ENCODE data around the gene OR10A6. TPM values are rescaled to one million over a fixed set of nuclear protein-coding genes. Genes with fewer than 3 reads are reported as not detected.

Gene OR10A6
- total RNA-seq, 2 experiments from 2014 or later = not detected

DNA sequence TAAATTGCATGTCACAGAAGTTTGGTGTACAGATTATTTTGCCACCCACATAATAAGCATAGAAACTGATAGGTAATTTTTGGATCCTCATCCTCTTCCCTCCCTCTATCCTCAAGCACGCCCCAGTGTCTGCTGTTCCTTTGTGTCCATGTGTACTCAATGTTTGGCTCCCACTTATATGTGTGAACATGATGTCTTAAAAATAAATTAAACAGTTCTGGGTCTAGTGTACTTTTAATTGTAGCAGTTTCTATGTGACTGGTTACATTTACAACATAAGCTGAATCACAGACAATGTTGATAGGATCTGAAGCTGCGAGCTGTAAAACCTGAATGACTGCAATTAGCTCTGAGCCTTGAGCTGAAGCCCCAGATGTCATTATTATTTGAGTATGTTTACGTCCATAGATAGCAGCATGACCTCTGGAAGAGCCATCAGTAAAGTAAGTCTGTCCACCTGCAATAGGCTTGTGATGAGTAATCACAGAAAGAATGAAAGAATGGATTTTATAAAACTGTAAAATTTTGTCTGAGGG, 29.7 kb downstream of the OR10A6 start:
- peaks cover 5% of the 10 kb centered on the region for H3K27me3 Mint-ChIP-seq
- no peaks in the 10 kb centered on the region for H3K9me3 Mint-ChIP-seq
- no peaks in the 10 kb centered on the region for H3K4me1 Mint-ChIP-seq (ENCODE audit: low read depth)
- H3K4me3 Mint-ChIP-seq = no peak overlapping the region
- TF ChIP-seq, protein P1, sequence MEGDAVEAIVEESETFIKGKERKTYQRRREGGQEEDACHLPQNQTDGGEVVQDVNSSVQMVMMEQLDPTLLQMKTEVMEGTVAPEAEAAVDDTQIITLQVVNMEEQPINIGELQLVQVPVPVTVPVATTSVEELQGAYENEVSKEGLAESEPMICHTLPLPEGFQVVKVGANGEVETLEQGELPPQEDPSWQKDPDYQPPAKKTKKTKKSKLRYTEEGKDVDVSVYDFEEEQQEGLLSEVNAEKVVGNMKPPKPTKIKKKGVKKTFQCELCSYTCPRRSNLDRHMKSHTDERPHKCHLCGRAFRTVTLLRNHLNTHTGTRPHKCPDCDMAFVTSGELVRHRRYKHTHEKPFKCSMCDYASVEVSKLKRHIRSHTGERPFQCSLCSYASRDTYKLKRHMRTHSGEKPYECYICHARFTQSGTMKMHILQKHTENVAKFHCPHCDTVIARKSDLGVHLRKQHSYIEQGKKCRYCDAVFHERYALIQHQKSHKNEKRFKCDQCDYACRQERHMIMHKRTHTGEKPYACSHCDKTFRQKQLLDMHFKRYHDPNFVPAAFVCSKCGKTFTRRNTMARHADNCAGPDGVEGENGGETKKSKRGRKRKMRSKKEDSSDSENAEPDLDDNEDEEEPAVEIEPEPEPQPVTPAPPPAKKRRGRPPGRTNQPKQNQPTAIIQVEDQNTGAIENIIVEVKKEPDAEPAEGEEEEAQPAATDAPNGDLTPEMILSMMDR (IDR thresholded peaks at IDR 0.05) = no peak
- no peak for DNase-seq
- no peak overlapping the region for H3K27ac Mint-ChIP-seq
- POLR2A ChIA-PET = no interaction called here
- CTCF ChIA-PET = interaction anchor here (1.2 kb wide), 1 partner anchor 9 kb away, joined by 3 read pairs; no protein-coding TSS in a partner anchor
- H3K36me3 Mint-ChIP-seq (ENCODE audit: low read depth) = no peaks in the 10 kb centered on the region
- ATAC-seq = no peak
- intact Hi-C loops (cut with micrococcal nuclease) = no loop called here

DNA sequence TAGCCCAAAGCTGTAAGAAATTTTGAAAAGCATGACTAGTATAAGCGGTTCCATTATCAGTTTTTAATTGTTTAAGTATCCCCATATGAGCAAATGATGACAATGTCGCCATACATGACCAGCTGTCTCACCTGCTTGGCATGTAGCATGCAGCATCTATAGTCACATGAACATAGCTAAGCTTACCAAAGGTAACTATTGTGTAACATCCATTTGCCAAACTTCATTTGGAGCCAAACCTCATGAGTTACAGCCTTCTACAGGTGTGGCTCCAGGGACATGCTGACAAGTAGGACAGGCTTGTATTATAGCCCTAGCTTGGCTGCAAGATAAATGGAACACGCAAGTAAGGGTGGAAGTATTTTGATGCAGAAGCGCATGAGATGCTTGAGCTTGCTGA, 30.4 kb downstream of the OR10A6 start:
- DNase-seq (no peak), ATAC-seq (no peak)
- peaks cover 5% of the 10 kb centered on the region for H3K27me3 Mint-ChIP-seq
- H3K4me1 Mint-ChIP-seq (ENCODE audit: low read depth) = no peaks in the 10 kb centered on the region
- ChIA-PET POLR2A (no interaction called here), CTCF (no interaction called here)
- no peaks in the 10 kb centered on the region for H3K9me3 Mint-ChIP-seq
- intact Hi-C loops (cut with micrococcal nuclease) = no loop called here
- H3K27ac Mint-ChIP-seq = no peak overlapping the region
- no peaks in the 10 kb centered on the region for H3K36me3 Mint-ChIP-seq (ENCODE audit: low read depth)
- H3K4me3 Mint-ChIP-seq = no peak overlapping the region
- TF ChIP-seq, protein P1 (IDR thresholded peaks at IDR 0.05) = no peak

DNA sequence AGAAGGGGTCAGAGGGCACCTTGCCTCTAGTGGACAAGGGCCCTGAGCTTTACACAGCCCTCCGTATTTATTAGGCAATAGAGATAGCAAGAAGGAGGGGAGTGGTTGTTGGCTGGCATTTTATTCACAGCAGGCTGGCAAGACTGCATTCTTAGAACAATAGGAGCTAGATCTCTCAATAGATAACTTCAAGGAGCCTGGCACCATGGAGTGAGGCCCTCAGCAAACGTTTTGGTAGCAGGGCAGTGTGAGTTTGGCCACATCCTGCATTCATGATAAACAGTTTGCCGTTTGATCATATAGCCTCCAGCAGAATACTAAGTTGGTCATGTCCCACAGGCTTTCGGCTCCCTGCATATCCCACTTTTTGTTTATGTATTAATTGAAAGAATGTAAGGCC, 31.6 kb downstream of the OR10A6 start:
- ChIA-PET POLR2A (no interaction called here), CTCF (no interaction called here)
- TF ChIP-seq, protein P1 (IDR thresholded peaks at IDR 0.05) = no peak
- H3K27ac Mint-ChIP-seq = no peak overlapping the region
- no peaks in the 10 kb centered on the region for H3K9me3 Mint-ChIP-seq
- no peaks in the 10 kb centered on the region for H3K36me3 Mint-ChIP-seq (ENCODE audit: low read depth)
- ATAC-seq = no peak
- intact Hi-C loops (cut with micrococcal nuclease) = loop anchor here (10.0 kb wide), 1 partner anchor 195 kb away; no protein-coding TSS in a partner anchor
- H3K4me3 Mint-ChIP-seq = no peak overlapping the region
- no peaks in the 10 kb centered on the region for H3K4me1 Mint-ChIP-seq (ENCODE audit: low read depth)
- peaks cover 5% of the 10 kb centered on the region for H3K27me3 Mint-ChIP-seq
- DNase-seq = no peak

DNA sequence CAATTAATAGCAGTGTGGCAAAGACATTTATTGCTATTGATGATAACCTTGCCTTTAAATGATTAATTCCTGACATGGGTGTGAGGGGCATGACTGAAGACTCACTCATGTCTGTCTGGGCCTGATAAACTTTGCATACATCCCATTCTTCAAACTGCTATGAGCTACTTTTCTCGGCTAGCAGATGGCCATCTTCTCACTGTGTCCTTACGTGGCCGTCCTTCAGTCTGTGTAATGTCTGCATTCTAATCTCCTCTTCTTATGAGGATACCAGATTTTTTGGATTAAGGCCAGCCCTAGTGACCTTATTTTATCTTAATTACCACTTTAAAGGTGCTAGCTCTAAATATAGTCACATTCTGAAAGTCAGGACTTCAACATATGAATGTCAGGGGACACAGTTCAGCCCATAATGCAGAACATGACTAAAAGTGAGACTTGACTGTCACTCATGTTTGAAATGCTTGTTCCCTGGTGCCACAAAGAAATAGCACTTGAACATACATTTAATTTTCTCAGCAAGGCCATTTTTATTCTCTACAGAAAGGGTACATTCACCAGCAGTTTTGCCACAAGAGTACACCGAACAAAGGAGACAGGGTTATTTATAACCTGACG, 32.3 kb downstream of the OR10A6 start:
- DNase-seq (no peak), ATAC-seq (no peak)
- H3K27me3 Mint-ChIP-seq = peaks cover 5% of the 10 kb centered on the region
- no peaks in the 10 kb centered on the region for H3K9me3 Mint-ChIP-seq
- intact Hi-C loops (cut with micrococcal nuclease) = loop anchor here (10.0 kb wide), 1 partner anchor 196 kb away; no protein-coding TSS in a partner anchor
- ChIA-PET CTCF (no interaction called here), POLR2A (no interaction called here)
- no peaks in the 10 kb centered on the region for H3K4me1 Mint-ChIP-seq (ENCODE audit: low read depth)
- no peaks in the 10 kb centered on the region for H3K36me3 Mint-ChIP-seq (ENCODE audit: low read depth)
- no peak overlapping the region for H3K27ac Mint-ChIP-seq
- H3K4me3 Mint-ChIP-seq = no peak overlapping the region
- TF ChIP-seq, protein P1 (IDR thresholded peaks at IDR 0.05) = no peak

DNA sequence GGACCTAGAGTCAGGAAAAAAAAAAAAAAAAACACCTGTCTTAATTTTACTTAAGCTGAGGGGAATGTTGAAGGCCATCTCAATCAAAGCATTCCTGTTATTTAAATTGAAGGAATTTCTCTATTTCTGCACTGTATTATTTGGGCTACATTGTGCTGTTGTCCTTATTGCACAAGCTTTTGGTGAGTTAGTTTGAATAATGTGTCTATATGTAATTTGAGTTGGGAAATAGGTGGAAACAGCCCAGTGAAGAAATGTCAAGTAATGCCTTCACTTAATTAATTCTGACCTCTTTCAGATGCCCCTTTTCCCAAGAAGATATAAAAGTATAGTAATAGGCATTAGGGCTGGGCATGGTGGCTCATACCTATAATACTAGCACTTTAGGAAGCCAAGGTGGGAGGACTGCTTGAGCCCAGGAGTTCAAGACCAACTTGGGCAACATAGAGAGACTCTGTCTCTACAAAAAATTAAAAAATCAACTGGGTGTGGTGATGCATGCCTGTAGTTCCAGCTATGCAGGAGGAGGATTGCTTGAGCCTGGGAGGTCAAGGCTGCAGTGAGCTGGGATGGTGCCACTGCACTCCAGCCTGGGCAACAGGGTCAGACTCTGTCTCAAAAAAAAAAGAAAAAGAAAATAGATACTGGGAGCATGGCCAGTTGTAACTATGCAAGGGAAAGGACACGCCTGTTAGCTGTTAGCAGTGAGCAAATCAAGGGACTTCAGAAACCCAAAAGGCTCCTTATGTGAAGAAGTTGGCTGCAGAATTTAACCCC, 34.9 kb downstream of the OR10A6 start:
- no peaks in the 10 kb centered on the region for H3K4me1 Mint-ChIP-seq (ENCODE audit: low read depth)
- ChIA-PET CTCF (interaction anchor here (1.4 to 7.6 kb wide), 2 partner anchors 79 to 90 kb away, joined by 3 to 101 read pairs; partner anchors contain the start of gene EIF3F), POLR2A (no interaction called here)
- H3K27me3 Mint-ChIP-seq = peaks cover 2% of the 10 kb centered on the region
- intact Hi-C loops (cut with micrococcal nuclease) = loop anchor here (10.0 kb wide), 1 partner anchor 199 kb away; no protein-coding TSS in a partner anchor
- H3K36me3 Mint-ChIP-seq (ENCODE audit: low read depth) = no peaks in the 10 kb centered on the region
- H3K27ac Mint-ChIP-seq = no peak overlapping the region
- no peak overlapping the region for H3K4me3 Mint-ChIP-seq
- no peaks in the 10 kb centered on the region for H3K9me3 Mint-ChIP-seq
- TF ChIP-seq, protein P1 (IDR thresholded peaks at IDR 0.05) = no peak
- ATAC-seq (no peak), DNase-seq (no peak)
